SK-N-SH (cell line): ENCODE data around the gene SH3PXD2B. TPM values are rescaled to one million over a fixed set of nuclear protein-coding genes. Genes with fewer than 3 reads are reported as not detected.

ENCODE experiments used
- CTCF ChIA-PET: fragments of 300-600, 350-600 bp; formaldehyde crosslinking; extraction: SDS; loops from one replicate; lab custom pipeline; 2021; lab: Yijun Ruan, JAX
- POLR2A ChIA-PET: fragments of 350-600 bp; sonication (Branson Sonifier 250); formaldehyde crosslinking; extraction: SDS; loops from one replicate; lab custom pipeline; 2020; ENCODE audit warnings: antibody characterized with exemption, inconsistent platforms; lab: Yijun Ruan, JAX
- DNase-seq: peaks from one replicate; pipeline ENCODE4 v3.0.0; 2012
- H2AFZ ChIP-seq: fragments of 200-600 bp; sonication (generic); 2 replicates; pipeline ENCODE4 v1.8.1; 2016; ENCODE audit warnings: antibody characterized with exemption, mild to moderate bottlenecking, low read depth
- H3F3A ChIP-seq: fragments of 200-600 bp; sonication (generic); replicated peaks from 2 replicates; pipeline ENCODE3; 2016; ENCODE audit warnings: antibody characterized with exemption, mild to moderate bottlenecking; ENCODE audit not compliant: insufficient read depth
- H3K27ac ChIP-seq, 2 experiments: fragments of 200-500 bp in 1 of 2; fragments of 200-600 bp in 1 of 2; sonication (Bioruptor generic) in 1 of 2; sonication (generic), shearing (Covaris generic) in 1 of 2; 2 replicates each; pipeline versions ENCODE4 v1.5.1 to v1.6.1; 2014 to 2016; ENCODE audit warnings: low read depth in 2 of 2, inconsistent platforms in 1 of 2, low read length in 1 of 2, mild to moderate bottlenecking in 1 of 2, mixed read lengths in 1 of 2
- H3K27me3 ChIP-seq: fragments of 200-600 bp; sonication (generic), shearing (Covaris generic); 2 replicates; pipeline ENCODE4 v1.6.1; 2016; ENCODE audit warnings: mixed run types; ENCODE audit not compliant: insufficient read depth
- H3K36me3 ChIP-seq, 2 experiments: fragments of 200-500 bp in 1 of 2; fragments of 200-600 bp in 1 of 2; sonication (Bioruptor generic) in 1 of 2; sonication (generic) in 1 of 2; replicated peaks in 1 of 2; 2 replicates each; pipeline versions ENCODE3 to v1.5.1; 2014 to 2016; ENCODE audit warnings: low read length in 1 of 2, mild to moderate bottlenecking in 1 of 2; ENCODE audit not compliant: insufficient read depth in 2 of 2, control insufficient read depth in 1 of 2
- H3K4me1 ChIP-seq, 2 experiments: fragments of 200-500 bp in 1 of 2; fragments of 200-600 bp in 1 of 2; sonication (Bioruptor generic) in 1 of 2; sonication (generic), shearing (Covaris generic) in 1 of 2; 2 replicates each; pipeline versions ENCODE4 v1.5.1 to v1.6.1; 2014 to 2016; ENCODE audit warnings: low read depth in 1 of 2, low read length in 1 of 2, mixed run types in 1 of 2; ENCODE audit not compliant: insufficient read depth in 2 of 2, control insufficient read depth in 1 of 2
- H3K4me2 ChIP-seq: fragments of 200-600 bp; sonication (generic), shearing (Covaris generic); 2 replicates; pipeline ENCODE4 v1.6.1; 2017; ENCODE audit warnings: mixed run types
- H3K4me3 ChIP-seq, 2 experiments: fragments of 200-500 bp in 1 of 2; fragments of 200-600 bp in 1 of 2; sonication (Bioruptor generic) in 1 of 2; sonication (generic), shearing (Covaris generic) in 1 of 2; 2 replicates each; pipeline versions ENCODE4 v1.5.1 to v1.8.1; 2014 to 2016; ENCODE audit warnings: low read depth in 2 of 2, inconsistent platforms in 1 of 2, low read length in 1 of 2, mild to moderate bottlenecking in 1 of 2, mixed read lengths in 1 of 2, moderate library complexity in 1 of 2
- H3K79me2 ChIP-seq: fragments of 200-600 bp; sonication (generic); 2 replicates; pipeline ENCODE4 v1.8.1; 2017; ENCODE audit warnings: mild to moderate bottlenecking; ENCODE audit not compliant: insufficient read depth
- H3K9ac ChIP-seq: fragments of 200-600 bp; sonication (generic); 2 replicates; pipeline ENCODE4 v1.6.1; 2017; ENCODE audit warnings: mixed run types
- H3K9me2 ChIP-seq: fragments of 200-600 bp; sonication (generic); 2 replicates; pipeline ENCODE4 v1.6.1; 2017; ENCODE audit warnings: mixed run types
- H3K9me3 ChIP-seq: fragments of 200-600 bp; sonication (generic); 2 replicates; pipeline ENCODE4 v1.6.1; 2017; ENCODE audit warnings: mixed run types, mild to moderate bottlenecking, moderate library complexity
- H4K20me1 ChIP-seq: fragments of 200-600 bp; sonication (generic); 2 replicates; pipeline ENCODE4 v1.6.1; 2017; ENCODE audit warnings: mild to moderate bottlenecking, mixed run types; ENCODE audit not compliant: insufficient read depth
- CHD2 ChIP-seq: fragments of 150-350 bp; IDR thresholded peaks from 2 replicates; pipeline ENCODE4 v1.6.1; 2018; ENCODE audit warnings: low read length; ENCODE audit not compliant: partially characterized antibody
- CTCF ChIP-seq: fragments of 200-600 bp; sonication (generic); IDR thresholded peaks from 2 replicates; pipeline ENCODE4 v1.6.1; 2017; ENCODE audit warnings: antibody characterized with exemption, mild to moderate bottlenecking, moderate library complexity
- EP300 ChIP-seq, 2 experiments: IDR thresholded peaks; 2 replicates each; pipeline versions ENCODE4 v1.4.0 to v1.6.1; 2012; ENCODE audit warnings: borderline replicate concordance in 1 of 2, low read depth in 1 of 2, low read length in 1 of 2
- EZH2phosphoT487 ChIP-seq: fragments of 200-600 bp; sonication (generic); IDR thresholded peaks from 2 replicates; pipeline ENCODE4 v1.6.1; 2017; ENCODE audit warnings: low read depth, mixed run types, mild to moderate bottlenecking, antibody characterized with exemption, moderate library complexity, borderline replicate concordance
- FOSL2 ChIP-seq: IDR thresholded peaks from 2 replicates; pipeline ENCODE4 v1.4.0; 2012; ENCODE audit warnings: low read depth, mild to moderate bottlenecking, moderate library complexity, borderline replicate concordance
- GATA2 ChIP-seq: sonication (generic); formaldehyde crosslinking; IDR thresholded peaks from 2 replicates; pipeline ENCODE4 v1.5.0; 2020; ENCODE audit warnings: mild to moderate bottlenecking, missing genetic modification reagents
- IRF3 ChIP-seq: fragments of 150-350 bp; IDR thresholded peaks from 2 replicates; pipeline ENCODE4 v1.6.1; 2016; ENCODE audit warnings: mild to moderate bottlenecking, low read depth, low read length
- MAX ChIP-seq: IDR thresholded peaks from 2 replicates; pipeline ENCODE4 v1.4.0; 2012; ENCODE audit warnings: low read depth
- MEF2A ChIP-seq: IDR thresholded peaks from 2 replicates; pipeline ENCODE4 v1.4.0; 2012; ENCODE audit warnings: low read depth, borderline replicate concordance
- RAD21 ChIP-seq: IDR thresholded peaks from 2 replicates; pipeline ENCODE4 v1.6.1; 2012; ENCODE audit warnings: mild to moderate bottlenecking, low read length
- RCOR1 ChIP-seq: fragments of 150-350 bp; IDR thresholded peaks from 2 replicates; pipeline ENCODE4 v1.6.1; 2017; ENCODE audit warnings: antibody characterized with exemption, low read length
- RFX5 ChIP-seq: IDR thresholded peaks from 2 replicates; pipeline ENCODE4 v1.6.1; 2012; ENCODE audit warnings: mild to moderate bottlenecking, improper control_type of control experiment, low read length
- RXRA ChIP-seq: IDR thresholded peaks from 2 replicates; pipeline ENCODE4 v1.4.0; 2012; ENCODE audit warnings: low read depth, mild to moderate bottlenecking, borderline replicate concordance
- SIN3A ChIP-seq: IDR thresholded peaks from 2 replicates; pipeline ENCODE4 v1.6.1; 2012; ENCODE audit warnings: low read depth, mild to moderate bottlenecking, low read length, moderate library complexity, borderline replicate concordance
- TCF12 ChIP-seq: IDR thresholded peaks from 2 replicates; pipeline ENCODE4 v1.4.0; 2012
- USF1 ChIP-seq: IDR thresholded peaks from 2 replicates; pipeline ENCODE4 v1.4.0; 2012; ENCODE audit warnings: low read depth, borderline replicate concordance
- YY1 ChIP-seq: IDR thresholded peaks from 2 replicates; pipeline ENCODE4 v1.4.0; 2012; ENCODE audit warnings: low read depth, mild to moderate bottlenecking
- WGBS: methylation state at CpG from one replicate; pipeline ENCODE4 v1.1.6; 2017; ENCODE audit warnings: low lambda C conversion rate; 5-methylcytosine and 5-hydroxymethylcytosine counted together
- polyA plus RNA-seq, 3 experiments: library from polyadenylated mRNA; depleted of rRNA; stranded (reverse); fragments of >200 nt; gene quantifications; 2 replicates each; pipeline ENCODE4 v1.2.3, GENCODE V29; 2012

The SH3PXD2B gene
- polyA plus RNA-seq, 1 of the 3 experiments (the other 2 are of a cell fraction) = 15.0 TPM

- Histone ChIP-seq H3K4me3 (no peak overlapping the region), H3K4me2 (no peak overlapping the region), H3K27me3 (no peaks in the 10 kb centered on the region), H2AFZ (no peak overlapping the region), H3K36me3 (peaks cover 8 to 20% of the 10 kb centered on the region in 2 experiments), H3F3A (peaks cover 2% of the 10 kb centered on the region), H3K9ac (no peak overlapping the region), H3K9me2 (no peaks in the 10 kb centered on the region), H4K20me1 (peaks cover 100% of the 10 kb centered on the region), H3K27ac (no peak overlapping the region), H3K9me3 (no peaks in the 10 kb centered on the region), H3K4me1 (peaks cover 20 to 33% of the 10 kb centered on the region in 2 experiments), H3K79me2 (peaks cover 76% of the 10 kb centered on the region)
- CTCF ChIA-PET = interaction anchor here (0.8 to 1.6 kb wide), 4 partner anchors 7 to 40 kb away, joined by 3 to 4 read pairs (median 4); no protein-coding TSS in a partner anchor
- no peak for DNase-seq
- POLR2A ChIA-PET = no interaction called here
- no peak for TF ChIP-seq RAD21
- no peak for TF ChIP-seq RXRA
- TF ChIP-seq CTCF = no peak
- peak; percentile 53; the same call in 1 of the 2 replicates for TF ChIP-seq USF1
- TF ChIP-seq TCF12 = no peak
- no peak for TF ChIP-seq CHD2
- no peak for TF ChIP-seq YY1
- no peak for TF ChIP-seq SIN3A
- 95% methylated on average over 18 of the region's 20 CpGs for WGBS
These were observed 30.8 kb downstream of the SH3PXD2B start for GRCh38 chr5:172423379-172424110.

GRCh38 chr5:172422255-172422654 is 32.1 kb downstream of the SH3PXD2B start:
- Histone ChIP-seq H2AFZ (no peak overlapping the region), H3K36me3 (peaks cover 8 to 20% of the 10 kb centered on the region in 2 experiments), H3K27ac (no peak overlapping the region), H3K4me3 (no peak overlapping the region), H3F3A (peaks cover 6% of the 10 kb centered on the region), H3K9me3 (no peaks in the 10 kb centered on the region), H3K27me3 (no peaks in the 10 kb centered on the region), H3K9me2 (no peaks in the 10 kb centered on the region), H4K20me1 (peaks cover 100% of the 10 kb centered on the region), H3K9ac (no peak overlapping the region), H3K4me1 (peaks cover 32 to 42% of the 10 kb centered on the region in 2 experiments), H3K79me2 (peaks cover 66% of the 10 kb centered on the region), H3K4me2 (no peak overlapping the region)
- ChIA-PET CTCF (interaction anchor here (0.6 to 1.5 kb wide), 4 partner anchors 9 to 291 kb away, joined by 3 to 4 read pairs (median 4); no protein-coding TSS in a partner anchor), POLR2A (no interaction called here)
- TF ChIP-seq TCF12 (no peak), IRF3 (no peak), GATA2 (CRISPR knock-in tag) (no peak), RCOR1 (no peak), RFX5 (no peak), MAX (no peak), EZH2phosphoT487 (no peak), FOSL2 (no peak), EP300 (IDR thresholded peaks at IDR 0.05; ENCODE audit: borderline replicate concordance in 1 of 2, low read depth in 1 of 2, low read length in 1 of 2) (no peak), MEF2A (no peak)
- DNase-seq = no peak
- WGBS = 93% methylated on average over 10 of the region's 10 CpGs
